ENCODE data around the gene SYT2. TPM values are rescaled to one million over a fixed set of nuclear protein-coding genes. Genes with fewer than 3 reads are reported as not detected.

The SYT2 gene
- total and polyA plus RNA-seq, 2 of the 13 experiments (the other 11 are each of a cell fraction or from before 2014, with no cell fraction given), result not detected

DNA sequence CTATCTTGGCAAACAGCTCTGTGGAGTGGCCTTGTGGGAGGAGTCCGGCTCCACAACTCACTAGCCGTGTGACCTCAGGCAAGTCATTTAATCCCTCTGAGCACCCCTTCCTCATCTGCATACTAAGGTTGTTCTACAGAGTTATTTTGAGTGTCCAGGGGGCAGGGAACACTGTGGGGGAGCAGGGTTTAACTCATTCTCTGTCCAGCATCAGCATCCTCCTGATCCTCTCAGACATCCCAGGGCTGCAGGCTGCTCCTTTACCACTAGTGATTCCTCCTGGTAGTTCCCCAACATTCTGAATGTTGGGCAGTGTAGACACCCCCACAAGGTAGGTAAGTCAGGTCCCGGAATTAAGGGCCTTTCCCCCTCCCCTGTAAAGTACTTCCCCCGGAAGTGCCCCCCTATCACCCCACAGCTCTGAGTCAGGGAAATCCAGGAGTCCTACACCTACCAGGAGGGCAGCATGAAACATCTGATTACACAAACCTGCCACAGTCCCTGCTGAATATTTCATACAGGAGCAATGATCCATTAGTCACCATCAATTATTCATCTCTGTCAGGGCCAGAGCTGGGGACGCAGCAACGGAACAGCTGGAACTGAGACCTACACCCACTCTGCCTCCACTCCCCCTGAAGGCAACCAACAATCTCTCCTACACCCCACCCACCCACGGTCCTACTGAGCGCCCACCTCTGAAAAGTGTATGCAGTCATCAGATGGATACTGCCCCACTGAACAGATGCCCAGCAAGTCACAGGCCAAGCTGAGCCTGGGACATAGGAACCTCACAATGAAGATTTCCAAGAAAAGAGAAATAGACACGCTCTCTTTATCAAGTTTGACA, 20.5 kb downstream of the SYT2 start (continued):
- no peak for TF ChIP-seq ZNF562 (CRISPR knock-in tag; IDR thresholded peaks at IDR 0.05; ENCODE audit: borderline replicate concordance)
- TF ChIP-seq ZNF12 (CRISPR knock-in tag; IDR thresholded peaks at IDR 0.05), result no peak
- no peak for TF ChIP-seq ZNF543 (CRISPR knock-in tag; IDR thresholded peaks at IDR 0.05)
- no peak for TF ChIP-seq GTF2F1 (IDR thresholded peaks at IDR 0.05; ENCODE audit: low read length)
- TF ChIP-seq ZNF83 (CRISPR knock-in tag; IDR thresholded peaks at IDR 0.05; ENCODE audit: borderline replicate concordance), result no peak
- no peak for TF ChIP-seq LCORL (IDR thresholded peaks at IDR 0.05)
- TF ChIP-seq LCORL (CRISPR knock-in tag; IDR thresholded peaks at IDR 0.05), result no peak
- no peak for TF ChIP-seq ZNF75D (CRISPR knock-in tag; IDR thresholded peaks at IDR 0.05; ENCODE audit: borderline replicate concordance)
- TF ChIP-seq, protein P1, sequence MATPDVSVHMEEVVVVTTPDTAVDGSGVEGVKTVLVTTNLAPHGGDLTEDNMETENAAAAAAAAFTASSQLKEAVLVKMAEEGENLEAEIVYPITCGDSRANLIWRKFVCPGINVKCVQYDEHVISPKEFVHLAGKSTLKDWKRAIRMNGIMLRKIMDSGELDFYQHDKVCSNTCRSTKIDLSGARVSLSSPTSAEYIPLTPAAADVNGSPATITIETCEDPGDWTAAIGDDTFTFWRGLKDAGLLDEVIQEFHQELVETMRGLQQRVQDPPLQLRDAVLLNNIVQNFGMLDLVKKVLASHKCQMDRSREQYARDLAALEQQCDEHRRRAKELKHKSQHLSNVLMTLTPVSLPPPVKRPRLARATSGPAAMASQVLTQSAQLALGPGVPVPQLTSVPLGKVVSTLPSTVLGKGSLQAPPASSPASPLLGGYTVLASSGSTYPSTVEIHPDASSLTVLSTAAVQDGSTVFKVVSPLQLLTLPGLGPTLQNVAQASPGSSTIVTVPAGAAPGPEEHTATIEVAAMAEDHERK (CRISPR knock-in tag; IDR thresholded peaks at IDR 0.05; ENCODE audit: low read depth), result no peak
- no peak for TF ChIP-seq ZC3H13 (CRISPR knock-in tag; IDR thresholded peaks at IDR 0.05)
- TF ChIP-seq ZNF33B (CRISPR knock-in tag; IDR thresholded peaks at IDR 0.05), result no peak
- TF ChIP-seq, protein P2, sequence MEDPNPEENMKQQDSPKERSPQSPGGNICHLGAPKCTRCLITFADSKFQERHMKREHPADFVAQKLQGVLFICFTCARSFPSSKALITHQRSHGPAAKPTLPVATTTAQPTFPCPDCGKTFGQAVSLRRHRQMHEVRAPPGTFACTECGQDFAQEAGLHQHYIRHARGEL (CRISPR knock-in tag; IDR thresholded peaks at IDR 0.05), result no peak

DNA sequence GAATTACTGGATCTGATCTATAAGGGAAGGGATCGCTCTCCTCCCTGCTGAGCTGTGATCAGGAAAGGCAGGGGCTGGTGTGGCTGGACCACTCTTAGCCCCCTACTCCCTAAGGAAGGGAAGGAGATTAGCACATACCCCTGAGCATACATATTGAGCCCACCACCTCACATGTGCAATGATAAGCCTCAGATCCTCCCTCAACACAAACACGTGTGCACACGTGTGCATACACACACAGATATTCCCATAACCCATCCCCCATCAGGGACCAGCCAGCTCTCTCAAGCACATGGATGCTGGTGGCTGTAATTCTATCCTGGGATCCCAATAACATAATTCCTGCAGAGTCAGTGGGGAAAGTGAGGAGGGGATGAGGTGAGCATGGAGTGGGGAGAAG, 21.2 kb downstream of the SYT2 start:
- Histone ChIP-seq H3K36me3 (replicated peaks in 1 of 2; ENCODE audit: control insufficient read depth in 1 of 2, insufficient read depth in 2 of 2, low read length in 2 of 2) (no peaks in the 10 kb centered on the region), H3K79me2 (ENCODE audit: insufficient read depth, low read length) (no peaks in the 10 kb centered on the region), H3K9me3 (ENCODE audit: low read length) (no peaks in the 10 kb centered on the region), H3K27me3 (ENCODE audit: control insufficient read depth in 1 of 2, insufficient read depth in 2 of 2, low read length in 2 of 2) (peaks cover 1 to 34% of the 10 kb centered on the region in 2 experiments; a peak in 2 of 5 replicates), H3K4me2 (ENCODE audit: low read depth, low read length) (no peak overlapping the region), H3K4me3 (replicated peaks in 1 of 3; ENCODE audit: insufficient read depth in 1 of 3, low read depth in 2 of 3, low read length in 3 of 3) (no peak overlapping the region), H3K4me1 (ENCODE audit: insufficient read depth, low read length) (no peaks in the 10 kb centered on the region), H3K27ac (ENCODE audit: extremely low read length, insufficient read depth, low read length) (no peak overlapping the region), H3K9ac (ENCODE audit: insufficient read depth, low read depth, low read length) (no peak overlapping the region), H2AFZ (ENCODE audit: low read length) (no peak overlapping the region), H4K20me1 (ENCODE audit: insufficient read depth, low read length) (peaks cover 3% of the 10 kb centered on the region; the same call in 1 of the 2 replicates)
- BruUV-seq (replicated peaks), result no TSS peak
- DNase-seq (ENCODE audit: low spot score), result no peak
- intact Hi-C loops (cut with micrococcal nuclease; ENCODE audit: unreplicated experiment), result no loop called here
- WGBS (ENCODE audit: low lambda C conversion rate), result 0% methylated on average over 3 of the region's 3 CpGs
- CTCF ChIA-PET (ENCODE audit: low intra/inter-chr PET ratio, low total read pairs), result no interaction called here
- no peak for FAIRE-seq
- in situ Hi-C loops (cut with HindIII; ENCODE audit: extremely low pct_ligation_motif_present, low pct_unique_long_range_greater_than_20kb), result no loop called here
- no peak for ATAC-seq
- TF ChIP-seq THYN1 (CRISPR knock-in tag; IDR thresholded peaks at IDR 0.05; ENCODE audit: borderline replicate concordance, low read depth), result no peak
- TF ChIP-seq, protein P3, sequence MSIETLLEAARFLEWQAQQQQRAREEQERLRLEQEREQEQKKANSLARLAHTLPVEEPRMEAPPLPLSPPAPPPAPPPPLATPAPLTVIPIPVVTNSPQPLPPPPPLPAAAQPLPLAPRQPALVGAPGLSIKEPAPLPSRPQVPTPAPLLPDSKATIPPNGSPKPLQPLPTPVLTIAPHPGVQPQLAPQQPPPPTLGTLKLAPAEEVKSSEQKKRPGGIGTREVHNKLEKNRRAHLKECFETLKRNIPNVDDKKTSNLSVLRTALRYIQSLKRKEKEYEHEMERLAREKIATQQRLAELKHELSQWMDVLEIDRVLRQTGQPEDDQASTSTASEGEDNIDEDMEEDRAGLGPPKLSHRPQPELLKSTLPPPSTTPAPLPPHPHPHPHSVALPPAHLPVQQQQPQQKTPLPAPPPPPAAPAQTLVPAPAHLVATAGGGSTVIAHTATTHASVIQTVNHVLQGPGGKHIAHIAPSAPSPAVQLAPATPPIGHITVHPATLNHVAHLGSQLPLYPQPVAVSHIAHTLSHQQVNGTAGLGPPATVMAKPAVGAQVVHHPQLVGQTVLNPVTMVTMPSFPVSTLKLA (IDR thresholded peaks at IDR 0.05), result peak; percentile 90
- TF ChIP-seq, protein P4, sequence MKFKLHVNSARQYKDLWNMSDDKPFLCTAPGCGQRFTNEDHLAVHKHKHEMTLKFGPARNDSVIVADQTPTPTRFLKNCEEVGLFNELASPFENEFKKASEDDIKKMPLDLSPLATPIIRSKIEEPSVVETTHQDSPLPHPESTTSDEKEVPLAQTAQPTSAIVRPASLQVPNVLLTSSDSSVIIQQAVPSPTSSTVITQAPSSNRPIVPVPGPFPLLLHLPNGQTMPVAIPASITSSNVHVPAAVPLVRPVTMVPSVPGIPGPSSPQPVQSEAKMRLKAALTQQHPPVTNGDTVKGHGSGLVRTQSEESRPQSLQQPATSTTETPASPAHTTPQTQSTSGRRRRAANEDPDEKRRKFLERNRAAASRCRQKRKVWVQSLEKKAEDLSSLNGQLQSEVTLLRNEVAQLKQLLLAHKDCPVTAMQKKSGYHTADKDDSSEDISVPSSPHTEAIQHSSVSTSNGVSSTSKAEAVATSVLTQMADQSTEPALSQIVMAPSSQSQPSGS (CRISPR knock-in tag; IDR thresholded peaks at IDR 0.05), result no peak
- POLR2A ChIA-PET, result no interaction called here
